ENCODE data around the gene PRKG1.

DNA sequence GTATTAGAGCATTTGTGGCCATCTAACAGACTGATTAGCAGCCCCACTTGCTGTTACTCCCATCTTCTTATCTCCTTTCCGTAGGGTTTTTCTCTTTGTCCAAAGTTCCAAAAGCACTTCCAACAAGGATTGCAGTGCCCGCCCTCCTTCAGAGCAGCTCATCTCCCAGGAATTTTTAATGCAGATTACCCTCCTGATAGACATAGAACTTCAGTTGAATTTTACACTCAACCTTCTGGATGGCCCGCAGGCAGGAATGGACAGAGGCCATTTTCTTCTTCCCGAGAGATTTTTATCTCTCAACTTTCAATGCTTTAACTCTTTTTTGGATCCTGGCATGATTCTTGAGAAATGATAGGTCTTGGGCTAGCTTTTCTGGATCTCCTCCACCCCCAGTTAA is 23.3 kb downstream of the PRKG1 start:
- TF ChIP-seq, protein P1, sequence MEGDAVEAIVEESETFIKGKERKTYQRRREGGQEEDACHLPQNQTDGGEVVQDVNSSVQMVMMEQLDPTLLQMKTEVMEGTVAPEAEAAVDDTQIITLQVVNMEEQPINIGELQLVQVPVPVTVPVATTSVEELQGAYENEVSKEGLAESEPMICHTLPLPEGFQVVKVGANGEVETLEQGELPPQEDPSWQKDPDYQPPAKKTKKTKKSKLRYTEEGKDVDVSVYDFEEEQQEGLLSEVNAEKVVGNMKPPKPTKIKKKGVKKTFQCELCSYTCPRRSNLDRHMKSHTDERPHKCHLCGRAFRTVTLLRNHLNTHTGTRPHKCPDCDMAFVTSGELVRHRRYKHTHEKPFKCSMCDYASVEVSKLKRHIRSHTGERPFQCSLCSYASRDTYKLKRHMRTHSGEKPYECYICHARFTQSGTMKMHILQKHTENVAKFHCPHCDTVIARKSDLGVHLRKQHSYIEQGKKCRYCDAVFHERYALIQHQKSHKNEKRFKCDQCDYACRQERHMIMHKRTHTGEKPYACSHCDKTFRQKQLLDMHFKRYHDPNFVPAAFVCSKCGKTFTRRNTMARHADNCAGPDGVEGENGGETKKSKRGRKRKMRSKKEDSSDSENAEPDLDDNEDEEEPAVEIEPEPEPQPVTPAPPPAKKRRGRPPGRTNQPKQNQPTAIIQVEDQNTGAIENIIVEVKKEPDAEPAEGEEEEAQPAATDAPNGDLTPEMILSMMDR (conservative IDR thresholded peaks at IDR 0.05 in 1 of 2, IDR thresholded peaks at IDR 0.05 in 1 of 2; ENCODE audit: low read depth in 1 of 2, low read length in 2 of 2) = no peak
- no peak for TF ChIP-seq EZH2 (IDR thresholded peaks at IDR 0.05; ENCODE audit: low read length, missing control alignments)
